SK-N-DZ (cell line): ENCODE results near the gene SMIM36.
"Not testable (repeated sequence)": the region's sequence is repeated elsewhere in the genome, so short reads cannot be mapped to it uniquely, and the experiment has no call there.

ENCODE experiments used
- DNase-seq: peaks from one replicate; pipeline ENCODE4 v3.0.0-alpha.2; 2015; ENCODE audit warnings: low spot score

The SMIM36 gene

DNA sequence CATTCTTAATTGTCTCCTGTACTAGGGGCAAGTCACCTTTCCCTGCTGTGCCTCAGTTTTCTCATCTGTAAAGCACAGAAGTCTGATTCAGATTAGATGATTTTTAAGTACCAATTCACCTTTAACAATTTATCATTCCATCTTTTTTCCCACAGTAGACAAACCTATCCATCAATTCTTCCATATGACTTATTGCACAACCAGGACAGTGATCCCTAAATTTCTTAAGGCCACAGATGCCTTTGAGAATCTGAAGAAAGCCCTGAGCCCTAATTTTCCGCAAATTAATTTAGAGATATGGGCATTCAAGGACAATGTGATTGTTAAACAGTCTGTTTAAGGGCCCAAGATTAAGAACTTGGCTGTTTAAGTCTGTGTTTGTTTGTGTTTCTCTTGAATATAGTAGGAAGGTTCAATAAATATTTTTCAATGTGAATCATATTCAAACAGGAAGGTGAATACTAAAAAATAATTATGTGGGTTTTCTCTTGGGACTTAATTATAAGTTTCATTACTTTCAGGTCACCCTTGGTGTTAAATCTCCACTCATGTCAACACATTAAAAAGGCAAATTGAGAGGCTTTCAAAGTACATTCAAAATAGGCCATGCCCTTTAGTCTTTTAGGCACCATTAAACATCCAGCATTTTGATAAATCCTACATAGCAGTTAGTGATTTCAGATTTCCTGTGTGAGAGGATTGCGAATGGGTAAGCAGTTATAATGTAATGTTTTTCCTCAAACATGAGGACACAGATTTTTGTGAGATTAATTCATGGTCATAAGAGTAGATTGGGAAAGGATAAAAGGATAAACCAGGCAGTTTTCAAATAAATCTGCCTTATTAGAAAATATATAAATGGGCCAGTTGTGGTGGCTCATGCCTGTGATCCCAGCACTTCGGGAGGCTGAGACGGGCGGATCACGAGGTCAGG lies 54.7 kb downstream of the SMIM36 start:
- DNase-seq = no peak

DNA sequence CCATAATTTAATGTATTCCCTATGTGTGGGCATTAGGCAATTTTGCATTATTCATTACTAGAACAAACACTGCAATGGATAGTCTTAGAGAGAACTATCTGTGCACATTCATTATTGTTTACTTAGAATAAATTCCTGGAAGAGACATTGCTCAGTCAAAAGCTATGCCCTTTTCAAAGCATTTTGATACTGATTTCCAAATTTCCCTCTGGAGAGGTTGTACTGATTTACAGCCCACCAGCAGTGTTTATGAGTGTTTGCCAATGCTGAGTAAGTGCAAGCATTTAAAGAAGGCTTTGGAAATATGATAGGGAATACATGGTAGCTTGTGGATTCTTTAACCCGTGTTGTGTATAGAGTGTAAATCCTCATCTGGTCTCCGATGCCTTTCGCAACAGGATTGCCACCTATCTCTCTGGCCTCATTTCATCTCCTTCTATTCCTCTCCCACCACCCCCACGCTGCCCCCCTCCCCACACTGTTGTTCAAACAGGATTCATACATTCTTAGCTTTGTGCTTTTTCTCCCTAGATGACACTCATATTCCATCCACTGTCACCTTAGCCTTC lies 56.3 kb downstream of the SMIM36 start:
- DNase-seq = no peak

DNA sequence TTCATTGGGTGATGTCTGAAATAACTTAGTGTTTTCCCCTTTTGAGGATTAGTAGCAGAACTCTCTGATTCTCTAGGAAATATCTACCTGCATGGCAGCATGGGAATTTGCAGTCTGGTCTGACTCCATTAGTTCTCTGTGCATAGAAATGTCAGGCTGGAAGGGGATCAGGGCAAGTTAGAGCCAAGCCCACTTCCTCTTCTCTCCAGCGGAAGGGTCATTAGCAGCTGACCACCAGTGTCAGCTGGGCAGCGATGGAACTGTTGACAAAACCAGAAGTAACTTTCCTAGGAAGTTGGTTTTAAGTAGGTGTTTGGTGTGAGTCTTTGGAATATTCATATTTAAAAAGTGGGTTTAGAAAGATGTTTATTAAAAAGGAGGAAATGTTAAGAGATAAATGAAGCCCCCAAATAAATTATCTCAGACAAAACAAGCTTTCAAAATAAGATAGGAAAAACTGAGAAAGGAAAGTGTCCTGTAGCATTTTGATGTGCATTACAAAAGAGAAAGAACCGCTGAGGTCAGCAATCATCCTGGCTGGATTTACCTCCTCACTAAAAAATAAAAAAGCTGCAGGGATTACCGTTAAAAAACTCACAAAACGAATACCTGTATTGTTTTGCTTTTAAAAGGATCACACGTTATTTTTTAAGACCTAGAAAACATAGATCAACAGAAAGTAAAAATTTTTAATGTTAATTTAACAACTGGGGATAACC lies 57.3 kb downstream of the SMIM36 start:
- no peak for DNase-seq

DNA sequence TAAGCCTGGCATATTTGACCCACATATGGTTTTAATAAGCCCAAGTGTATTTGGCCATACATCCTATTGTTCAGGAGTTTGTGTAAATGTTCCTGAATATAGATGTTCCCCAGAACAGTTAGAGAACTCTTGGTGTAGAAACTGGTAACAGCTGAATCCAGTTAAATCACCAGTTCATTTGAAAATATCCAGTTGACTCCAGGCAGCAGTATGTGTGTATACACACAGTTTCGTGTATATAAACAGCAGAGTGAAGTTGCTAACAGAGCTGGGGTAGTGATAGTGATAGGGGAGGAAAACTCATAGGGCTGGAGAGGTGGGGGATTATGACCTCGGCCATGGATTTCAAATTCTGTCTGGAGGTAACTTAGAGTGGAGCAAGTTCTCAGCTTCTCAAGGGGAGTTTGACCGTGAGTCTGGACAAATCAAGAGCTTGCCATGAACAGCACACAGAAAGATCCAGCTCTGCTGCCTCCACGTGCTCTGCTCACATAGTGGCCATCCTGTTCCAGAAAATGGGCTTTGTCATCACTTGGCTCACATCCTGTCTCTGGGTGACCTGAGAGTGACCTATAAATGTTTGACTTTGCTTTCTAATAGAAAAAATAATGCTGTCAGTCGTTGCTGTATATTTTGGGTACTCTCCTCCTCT lies 59.0 kb downstream of the SMIM36 start:
- DNase-seq = no peak

DNA sequence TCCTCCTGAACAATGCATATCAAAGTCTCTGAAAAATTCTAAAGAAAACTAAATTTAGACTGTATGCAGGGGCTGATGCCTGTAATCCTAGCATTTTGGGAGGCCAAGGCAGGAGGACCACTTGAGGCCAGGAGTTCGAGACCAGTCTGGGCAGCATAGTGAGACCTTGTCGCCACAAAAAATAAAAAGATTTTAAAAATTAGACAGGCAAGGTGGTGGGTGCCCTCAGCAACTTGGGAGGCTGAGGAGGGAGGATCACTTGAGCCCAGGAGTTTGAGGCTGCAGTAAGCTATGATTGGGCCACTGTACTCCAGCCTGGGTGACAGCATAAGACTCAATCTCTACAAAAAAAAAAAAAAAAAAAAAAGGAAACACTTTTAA lies 59.5 kb downstream of the SMIM36 start:
- no peak for DNase-seq

DNA sequence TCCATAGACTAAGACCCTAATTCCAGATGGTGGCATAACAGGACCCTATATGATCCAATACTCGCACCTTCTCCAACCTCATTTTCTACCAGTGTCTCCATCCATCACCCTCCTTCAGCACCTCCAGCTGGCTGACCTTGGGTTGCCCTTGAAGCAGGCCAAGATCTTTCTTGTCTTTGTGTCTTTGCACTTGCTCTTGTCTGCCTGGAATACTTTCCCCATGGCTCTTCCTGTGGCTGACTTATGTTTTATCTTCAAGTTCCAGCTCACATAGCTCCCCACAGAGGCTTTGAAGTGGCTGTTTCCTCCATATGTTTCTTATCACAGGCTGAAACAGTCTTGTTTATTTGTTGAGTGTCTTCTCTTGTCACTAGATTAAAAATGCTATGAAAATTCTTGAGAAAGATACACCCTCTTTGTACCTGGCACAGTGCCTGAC lies 60.0 kb downstream of the SMIM36 start:
- no peak for DNase-seq

DNA sequence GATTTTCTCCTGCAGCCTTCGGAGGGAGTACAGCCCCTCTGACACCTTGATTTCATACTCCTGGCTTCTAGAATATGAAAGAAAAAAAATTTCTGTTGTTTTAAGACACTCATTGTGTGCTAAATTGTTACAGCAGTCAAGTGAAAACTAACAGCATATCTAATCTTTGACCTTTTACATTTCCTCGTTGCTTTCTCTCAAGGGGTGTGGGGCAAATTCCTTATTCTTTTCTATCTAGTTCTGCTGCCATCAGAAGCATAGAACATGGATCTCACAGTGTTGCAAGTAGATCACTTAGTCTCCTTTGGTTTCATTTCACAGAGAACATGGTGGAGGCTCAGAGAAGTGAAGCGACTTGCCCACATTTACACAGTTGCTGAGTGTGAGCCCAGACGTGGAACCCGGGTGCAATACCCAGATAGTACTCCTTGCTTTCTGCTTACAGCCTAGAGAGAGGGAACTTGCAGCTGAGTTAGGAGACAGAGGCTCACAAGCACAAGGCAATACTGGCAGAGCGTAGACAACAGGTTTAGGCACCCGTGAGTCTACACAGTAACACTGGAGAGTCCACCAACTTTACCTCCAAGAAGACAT lies 60.9 kb downstream of the SMIM36 start:
- DNase-seq = no peak

DNA sequence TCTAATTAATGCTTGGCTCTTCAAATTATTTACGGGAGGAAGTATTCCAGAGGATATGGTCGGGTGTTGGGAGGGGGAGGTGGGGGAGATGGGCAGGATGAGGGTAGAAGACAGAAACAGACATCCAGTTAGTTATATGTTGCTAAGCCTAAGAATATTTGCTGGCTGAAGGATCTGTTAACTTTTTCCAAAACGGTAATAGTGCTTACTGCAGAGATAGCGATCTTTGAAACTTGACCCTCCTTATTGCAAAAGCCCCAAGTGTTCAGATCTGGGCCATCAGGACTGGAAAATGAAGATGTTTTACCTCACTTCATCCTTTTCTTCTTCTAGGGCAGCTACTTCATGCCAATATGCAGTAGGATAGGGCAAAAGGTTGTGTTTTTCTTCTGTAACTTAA lies 62.6 kb downstream of the SMIM36 start:
- DNase-seq = peak; percentile 43

DNA sequence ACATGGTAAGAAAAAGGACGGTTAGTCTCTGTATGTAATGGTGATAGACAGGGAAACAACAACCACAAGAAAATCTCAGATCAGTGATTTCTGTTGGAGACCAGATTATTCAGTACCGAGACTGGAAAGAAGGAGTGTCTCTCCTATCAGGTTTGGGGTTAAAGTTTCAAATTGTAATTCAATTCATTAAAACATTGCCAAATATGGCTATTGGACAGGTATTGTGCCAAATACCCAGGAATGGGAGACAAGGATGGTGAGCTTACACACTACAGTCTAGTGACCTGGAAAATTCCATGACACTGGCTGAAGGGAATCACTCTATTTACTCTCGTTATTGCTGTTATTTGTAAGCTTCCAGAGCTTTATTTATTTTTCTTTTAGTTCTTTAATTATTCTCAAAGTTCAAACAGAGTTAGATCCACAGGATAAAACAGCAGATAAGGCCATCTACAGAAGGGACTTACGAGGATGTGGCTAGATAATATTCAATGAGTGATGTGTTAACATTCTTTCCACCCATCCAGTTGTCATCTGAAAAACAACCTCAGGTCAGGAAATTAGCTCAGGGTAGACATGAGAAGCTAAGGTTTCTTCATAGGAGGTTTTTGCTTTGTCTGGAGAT lies 64.6 kb downstream of the SMIM36 start:
- DNase-seq = no peak

DNA sequence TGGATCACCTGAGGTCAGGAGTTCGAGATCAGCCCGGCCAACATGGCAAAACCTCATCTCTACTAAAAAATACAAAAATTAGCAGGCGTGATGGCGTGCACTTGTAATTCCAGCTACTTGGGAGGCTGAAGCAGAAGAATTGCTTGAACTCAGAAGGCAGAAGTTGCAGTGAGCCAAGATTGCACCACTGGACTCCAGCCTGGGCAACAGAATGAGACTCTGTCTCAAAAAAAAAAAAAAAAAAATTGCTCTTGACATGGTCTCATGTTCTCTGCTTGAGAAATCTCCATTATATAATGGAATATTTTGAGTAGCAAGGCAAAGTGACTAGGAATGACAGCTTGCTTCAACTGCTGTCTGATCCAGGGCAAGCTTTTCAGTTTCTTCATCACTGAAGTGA lies 65.2 kb downstream of the SMIM36 start:
- not testable (repeated sequence) for DNase-seq

DNA sequence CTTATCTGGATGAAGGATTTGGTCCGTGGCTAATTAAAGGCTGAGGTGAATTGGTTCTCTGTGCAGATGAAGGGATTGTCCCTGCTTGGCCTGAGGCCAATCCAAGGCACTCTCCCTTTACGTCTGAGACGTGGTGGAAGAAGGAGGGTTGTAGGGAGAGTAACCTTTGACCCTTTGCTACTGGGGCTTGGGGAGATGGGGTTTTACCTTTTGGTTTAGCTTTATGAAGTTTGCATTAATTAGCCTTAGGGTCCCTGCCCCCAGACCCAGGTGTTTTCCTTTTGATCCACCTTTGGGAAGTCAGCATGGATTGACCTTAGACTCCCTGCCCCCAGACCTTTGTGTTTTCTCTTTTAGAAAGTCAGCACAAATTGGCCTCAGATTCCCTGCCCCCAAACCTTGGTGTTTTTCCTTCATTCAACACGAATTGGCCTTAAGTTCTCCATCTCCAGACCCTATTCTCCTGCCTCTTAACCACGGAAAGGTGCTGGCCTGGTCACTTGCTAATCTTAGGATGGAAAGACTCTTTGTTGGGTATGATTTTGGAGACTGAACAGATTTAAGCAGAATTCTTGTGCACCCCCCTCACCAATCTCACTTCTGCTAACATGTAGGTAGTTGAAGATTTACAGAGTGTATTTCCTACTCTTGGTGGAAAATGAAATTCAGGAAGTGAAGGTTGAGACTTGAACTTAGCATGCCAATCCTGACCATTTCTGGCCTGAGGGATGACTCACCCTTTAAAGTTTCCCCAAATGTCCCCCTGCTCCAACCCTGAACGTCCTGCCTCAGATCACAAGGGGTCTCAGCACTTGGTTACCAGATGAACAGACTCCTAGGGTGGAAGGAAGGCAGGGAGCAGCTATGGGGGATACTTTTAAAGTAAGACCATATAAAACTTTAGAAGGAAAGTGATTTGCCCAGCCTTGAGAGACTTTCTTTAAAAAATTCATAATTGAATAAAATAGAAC lies 66.5 kb downstream of the SMIM36 start:
- DNase-seq = no peak

DNA sequence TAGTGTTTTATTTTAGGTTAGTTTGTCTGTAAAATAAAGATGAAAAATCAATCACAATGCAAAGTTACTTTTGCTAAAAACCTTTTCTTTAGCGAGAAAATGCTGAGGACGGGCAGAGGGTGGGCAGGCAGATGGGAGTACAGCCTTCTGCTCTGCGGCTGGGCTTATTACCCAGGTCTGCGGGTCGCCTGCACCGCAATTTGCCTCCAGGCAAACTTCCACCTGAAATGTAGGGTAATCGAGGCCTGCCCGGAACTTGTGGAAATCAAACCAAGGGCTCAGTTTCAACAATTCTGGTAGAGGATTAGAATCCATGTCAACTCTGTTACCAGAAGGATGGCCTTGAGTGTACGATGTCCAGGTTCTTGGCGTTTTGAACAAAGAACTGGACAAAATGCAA lies 67.3 kb downstream of the SMIM36 start:
- no peak for DNase-seq

DNA sequence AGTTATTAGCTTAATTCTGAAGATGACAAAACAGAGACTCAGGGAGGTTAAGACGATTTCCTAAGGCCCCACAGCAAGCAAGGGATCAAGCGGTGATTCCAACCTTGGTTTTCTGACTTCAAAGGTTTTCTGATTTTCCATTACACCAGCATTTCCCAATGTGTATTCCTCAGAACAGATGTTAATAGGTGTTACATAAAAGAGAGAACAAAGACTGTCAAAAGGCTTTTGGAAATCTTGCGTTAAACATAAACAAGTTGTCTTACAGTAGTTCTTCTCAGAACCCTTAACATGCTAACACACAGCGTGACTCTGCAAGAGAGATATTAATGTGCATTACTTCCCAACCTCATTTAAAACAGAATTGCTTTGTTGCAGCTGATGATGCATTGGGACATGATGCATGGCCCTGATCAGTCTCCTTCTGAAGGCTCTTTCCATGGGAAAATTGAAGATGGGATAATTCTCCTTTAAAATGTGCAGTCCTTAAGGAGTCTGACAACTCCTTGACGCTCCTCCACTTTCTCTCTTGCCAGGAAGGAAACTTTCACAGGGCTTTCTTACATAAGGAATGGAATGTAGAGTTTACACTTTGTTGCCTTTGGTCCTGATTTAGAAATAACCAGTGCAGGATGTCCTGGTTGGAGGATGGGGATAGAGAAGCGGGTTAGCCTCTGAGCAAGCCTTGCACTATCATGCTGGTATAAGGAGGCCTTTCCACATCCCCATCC lies 68.1 kb downstream of the SMIM36 start:
- DNase-seq = no peak

DNA sequence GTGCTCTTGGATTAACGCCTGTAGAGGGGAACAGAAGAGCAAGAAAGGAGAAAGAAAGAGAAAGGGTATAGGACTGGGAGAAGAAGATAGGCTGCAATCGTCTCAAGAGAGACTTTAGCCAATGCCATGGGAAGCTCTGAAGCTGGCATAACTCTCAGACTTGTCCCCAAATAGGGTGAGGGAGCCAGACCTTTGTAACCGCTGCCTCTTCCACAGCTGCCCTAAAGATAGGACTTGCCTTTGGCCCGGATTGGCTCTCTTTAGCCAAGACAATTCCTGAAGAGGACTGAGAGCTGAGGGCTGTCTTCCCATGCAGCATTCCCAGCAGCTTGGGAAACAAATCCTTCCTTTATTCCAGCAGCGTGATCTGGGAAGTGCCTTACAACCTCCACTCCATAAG lies 68.8 kb downstream of the SMIM36 start:
- DNase-seq = no peak

DNA sequence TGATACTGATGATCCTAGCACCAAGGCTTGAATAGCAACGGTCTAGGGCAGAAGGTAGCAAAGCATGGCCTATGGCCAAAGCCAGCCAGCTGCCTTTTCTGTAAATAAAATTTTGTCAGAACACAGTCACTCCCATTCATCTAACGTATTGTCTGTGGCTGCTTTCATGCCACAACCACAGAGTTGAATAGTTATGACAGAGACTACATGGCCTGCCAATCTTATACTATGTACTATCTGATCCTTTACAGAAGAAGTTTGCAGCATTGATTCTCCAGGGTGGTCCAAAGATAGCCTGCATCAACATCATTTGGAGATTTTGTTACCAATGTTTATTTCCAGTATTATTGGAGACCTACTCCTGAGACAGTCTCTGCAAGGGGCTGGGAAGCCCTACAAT lies 69.7 kb downstream of the SMIM36 start:
- no peak for DNase-seq

DNA sequence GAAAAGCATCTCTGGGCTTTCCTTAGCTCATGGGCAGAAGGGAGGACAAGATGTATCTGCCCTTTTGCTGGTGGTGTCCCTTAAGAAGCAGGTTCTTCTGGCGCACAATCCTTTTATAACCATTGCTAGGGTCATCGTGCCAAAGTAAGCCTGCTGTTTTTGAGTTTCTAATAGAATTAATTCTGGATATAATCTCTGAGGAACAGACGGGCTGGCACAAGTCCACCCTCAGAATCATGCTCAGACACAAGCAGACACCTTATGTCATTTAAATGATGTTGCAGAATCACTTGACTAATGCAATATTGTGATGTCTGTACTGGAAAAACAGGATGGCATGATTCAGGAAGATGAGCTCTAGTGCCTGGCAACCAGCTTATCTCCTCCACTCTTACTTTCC lies 70.9 kb downstream of the SMIM36 start:
- peak; percentile 76 for DNase-seq

DNA sequence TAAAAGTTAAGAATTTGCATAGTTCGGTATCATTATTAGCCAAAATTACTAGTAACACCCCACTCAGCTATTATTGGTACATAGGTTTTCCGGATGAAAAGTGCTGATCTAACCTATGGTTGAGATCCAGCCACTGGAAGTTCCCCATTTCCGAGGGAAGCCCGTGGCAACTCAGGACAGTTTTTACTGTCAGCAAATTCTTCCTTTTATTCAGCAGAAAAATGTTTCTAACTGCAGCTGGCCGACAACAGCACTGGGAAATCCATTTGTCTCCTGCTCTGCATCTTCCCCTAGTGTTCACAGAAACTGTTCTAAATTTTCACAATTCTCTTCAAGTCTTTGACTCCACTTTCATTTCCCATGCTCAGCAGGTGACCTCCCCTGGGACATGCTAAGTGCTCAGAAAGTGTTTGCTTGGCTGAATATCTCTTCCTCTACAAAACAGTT lies 74.1 kb downstream of the SMIM36 start:
- DNase-seq = no peak

DNA sequence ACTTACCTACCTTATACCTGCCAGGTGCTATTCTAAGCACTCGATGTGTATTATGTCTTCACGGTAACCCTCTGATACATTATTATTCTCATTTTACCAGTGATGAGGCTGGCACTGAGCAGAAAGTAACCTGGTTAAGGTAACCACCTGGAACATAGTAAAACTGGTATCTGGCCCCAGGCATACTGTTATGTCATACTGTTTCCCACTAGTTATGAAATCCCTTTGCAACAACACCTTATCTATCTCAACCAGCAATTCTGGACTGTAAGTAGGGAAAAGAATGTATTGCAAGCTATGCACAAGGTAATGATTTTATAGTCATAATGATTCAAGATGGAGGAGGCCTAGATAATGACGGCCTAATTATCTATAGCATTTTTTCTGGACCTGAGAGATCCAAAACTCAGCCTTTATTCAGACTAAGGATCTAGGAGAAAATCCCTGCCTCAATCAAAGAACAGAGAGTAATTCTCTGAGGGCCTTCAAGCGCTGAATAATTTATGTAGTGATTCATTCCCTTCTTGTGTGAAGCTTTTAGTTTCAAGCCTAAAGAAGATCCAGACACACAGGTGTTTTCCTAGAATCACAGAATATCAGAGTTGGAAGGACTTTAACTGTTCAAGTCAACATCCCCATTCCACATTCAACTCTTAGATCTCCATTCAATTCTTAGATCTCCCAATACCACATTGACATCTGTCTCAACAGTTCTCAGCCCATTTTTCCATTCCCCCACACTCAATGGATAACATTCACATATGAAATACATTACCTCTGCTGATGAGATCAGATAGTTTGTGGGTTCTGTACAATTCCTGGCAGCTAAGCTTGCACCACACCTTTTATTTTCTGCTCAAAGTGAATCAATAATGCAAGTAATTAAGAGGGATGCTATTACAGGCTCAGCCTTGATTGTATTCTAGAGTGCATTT lies 74.8 kb downstream of the SMIM36 start:
- no peak for DNase-seq
